ENCODE data around the gene HDLBP. TPM values are rescaled to one million over a fixed set of nuclear protein-coding genes. Genes with fewer than 3 reads are reported as not detected.

The HDLBP gene
- polyA plus RNA-seq, 3 donors = 50.4 to 73.1 (median 69.9) TPM

DNA sequence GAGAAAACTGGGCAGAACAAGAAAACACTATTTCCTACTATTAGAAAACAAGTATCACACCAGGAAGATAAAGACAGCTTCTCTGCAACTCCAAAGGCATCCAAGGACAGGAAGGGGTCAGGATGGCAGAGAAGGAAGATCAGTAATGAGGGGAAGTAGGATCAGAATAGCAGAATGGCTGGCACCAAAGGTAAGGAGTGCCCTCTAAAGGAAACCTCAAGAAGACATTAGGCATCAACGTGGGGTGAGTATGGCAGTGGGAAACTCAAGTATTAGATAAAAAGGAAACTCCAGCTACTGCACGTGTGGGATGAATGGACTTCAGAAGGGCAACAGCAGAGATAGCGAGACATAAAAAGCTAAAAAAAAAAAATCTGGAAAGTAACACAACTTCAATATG lies 25.9 kb downstream of the HDLBP start:
- Mint-ChIP-seq H3K27ac (peak overlapping the region in 2 of 7 donors; percentile 15 to 51), H3K27me3 (ENCODE audit: low read depth in 3 of 3) (peaks cover 0 to 3% (median 0%) of the 10 kb centered on the region in 3 donors), H3K9me3 (no peaks in the 10 kb centered on the region), H3K4me3 (no peak overlapping the region), H3K4me1 (peaks cover 10% of the 10 kb centered on the region), H3K36me3 (peaks cover 8 to 33% of the 10 kb centered on the region in 2 donors)
- DNase-seq = no peak
- Histone ChIP-seq H3K79me2 (ENCODE audit: insufficient read depth, low read length) (peaks cover 98% of the 10 kb centered on the region), H2AFZ (ENCODE audit: insufficient read depth, low read depth, low read length, poor library complexity, severe bottlenecking) (no peak overlapping the region), H3K27ac (ENCODE audit: low read depth in 1 of 2, low read length in 2 of 2) (no peak overlapping the region), H3K4me1 (ENCODE audit: control insufficient read depth in 1 of 2, insufficient read depth in 2 of 2, low read length in 2 of 2) (no peaks in the 10 kb centered on the region), H3K4me3 (replicated peaks in 1 of 3; ENCODE audit: low read depth in 2 of 3, low read length in 3 of 3) (no peak overlapping the region), H3K9ac (ENCODE audit: insufficient read depth, low read length, poor library complexity, severe bottlenecking) (no peak overlapping the region), H3K27me3 (ENCODE audit: control insufficient read depth in 2 of 2, insufficient read depth in 2 of 2, low read length in 2 of 2) (no peaks in the 10 kb centered on the region), H4K20me1 (ENCODE audit: insufficient read depth, low read length) (peaks cover 99% of the 10 kb centered on the region), H3K9me3 (replicated peaks in 1 of 2; ENCODE audit: control insufficient read depth in 1 of 2, insufficient read depth in 1 of 2, low read length in 2 of 2) (no peaks in the 10 kb centered on the region), H3K4me2 (replicated peaks; ENCODE audit: extremely low read depth, low read length, poor library complexity, severe bottlenecking) (no peak overlapping the region), H3K36me3 (replicated peaks in 1 of 2; ENCODE audit: control insufficient read depth in 1 of 2, insufficient read depth in 2 of 2, low read length in 2 of 2) (peaks cover 4 to 21% of the 10 kb centered on the region in 2 donors)
- intact Hi-C loops (cut with micrococcal nuclease) = no loop called here
- TF ChIP-seq CTCF (IDR thresholded peaks at IDR 0.05) = no peak
- WGBS (ENCODE audit: insufficient coverage) = no CpG with 5 or more reads among the region's 3 CpGs

- Histone ChIP-seq H2AFZ (ENCODE audit: insufficient read depth, low read depth, low read length, poor library complexity, severe bottlenecking) (no peak overlapping the region), H3K79me2 (ENCODE audit: insufficient read depth, low read length) (peaks cover 98% of the 10 kb centered on the region), H3K4me2 (replicated peaks; ENCODE audit: extremely low read depth, low read length, poor library complexity, severe bottlenecking) (no peak overlapping the region), H4K20me1 (ENCODE audit: insufficient read depth, low read length) (peaks cover 99% of the 10 kb centered on the region), H3K4me3 (replicated peaks in 1 of 3; ENCODE audit: low read depth in 2 of 3, low read length in 3 of 3) (no peak overlapping the region), H3K27me3 (ENCODE audit: control insufficient read depth in 2 of 2, insufficient read depth in 2 of 2, low read length in 2 of 2) (no peaks in the 10 kb centered on the region), H3K9ac (ENCODE audit: insufficient read depth, low read length, poor library complexity, severe bottlenecking) (peak overlapping the region; percentile 18), H3K4me1 (ENCODE audit: control insufficient read depth in 1 of 2, insufficient read depth in 2 of 2, low read length in 2 of 2) (no peaks in the 10 kb centered on the region), H3K9me3 (replicated peaks in 1 of 2; ENCODE audit: control insufficient read depth in 1 of 2, insufficient read depth in 1 of 2, low read length in 2 of 2) (no peaks in the 10 kb centered on the region), H3K27ac (ENCODE audit: low read depth in 1 of 2, low read length in 2 of 2) (peak overlapping the region in 1 of 2 donors; percentile 30), H3K36me3 (replicated peaks in 1 of 2; ENCODE audit: control insufficient read depth in 1 of 2, insufficient read depth in 2 of 2, low read length in 2 of 2) (peaks cover 4 to 21% of the 10 kb centered on the region in 2 donors)
- WGBS (ENCODE audit: insufficient coverage) = 96% methylated on average over 3 of the region's 4 CpGs
- Mint-ChIP-seq H3K27me3 (ENCODE audit: low read depth in 3 of 3) (peaks cover 0 to 3% (median 0%) of the 10 kb centered on the region in 3 donors), H3K4me3 (no peak overlapping the region), H3K27ac (peak overlapping the region in 1 of 7 donors; percentile 23), H3K4me1 (peaks cover 10% of the 10 kb centered on the region), H3K9me3 (no peaks in the 10 kb centered on the region), H3K36me3 (peaks cover 13 to 36% of the 10 kb centered on the region in 2 donors)
- intact Hi-C loops (cut with micrococcal nuclease) = no loop called here
- DNase-seq = no peak
- no peak for TF ChIP-seq CTCF (IDR thresholded peaks at IDR 0.05)
Measured at GRCh38 chr2:241289053-241289452, 26.4 kb downstream of the HDLBP start.
